HG03045 (cell line): Measurements from ENCODE around the gene RPH3AL.
"Not testable (repeated sequence)": the region's sequence is repeated elsewhere in the genome, so short reads cannot be mapped to it uniquely, and the experiment has no call there.

Experiments
- ATAC-seq: cut with Tn5 transposase; IDR thresholded peaks from one replicate; pipeline ENCODE4 v1.9.1; 2021; ENCODE audit warnings: mild to moderate bottlenecking, moderate library complexity; ENCODE audit not compliant: unreplicated experiment

Gene RPH3AL

DNA sequence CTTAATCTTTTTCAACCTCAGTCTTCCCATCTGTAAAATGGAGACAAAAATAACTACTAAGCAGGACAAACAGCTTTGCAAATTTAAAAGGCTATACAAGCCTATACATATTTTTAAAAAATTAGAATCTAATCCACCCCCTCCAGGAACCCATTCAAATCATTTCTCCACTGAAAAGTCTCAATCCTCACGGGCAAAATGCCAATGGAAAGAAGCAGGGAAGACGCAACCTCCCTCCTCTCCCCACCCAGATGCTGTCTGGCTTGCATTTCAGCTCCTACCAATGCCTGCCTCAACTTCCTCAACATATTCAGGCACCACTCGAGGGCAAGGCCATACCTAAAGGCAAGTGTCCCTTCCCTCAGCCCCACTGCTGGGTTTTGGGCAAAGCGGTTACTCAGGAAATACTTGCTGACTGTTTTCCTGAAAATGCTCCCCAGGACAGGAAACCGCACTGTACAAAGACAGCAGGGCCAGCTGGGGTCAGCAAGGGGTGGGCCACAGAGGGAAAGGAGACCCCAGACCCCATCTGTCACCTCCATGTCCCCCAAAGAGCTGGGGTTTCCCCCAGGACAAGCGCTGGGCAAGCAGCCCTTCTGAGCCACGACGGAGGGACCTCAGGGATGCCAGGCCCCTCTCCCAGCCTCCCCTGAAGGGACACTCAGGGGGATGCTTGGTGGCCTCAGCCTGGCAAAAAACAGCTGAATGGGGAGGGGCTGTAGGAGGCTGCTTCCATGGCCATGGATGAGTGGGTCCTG is 123.5 kb downstream of the RPH3AL start:
- no peak for ATAC-seq

DNA sequence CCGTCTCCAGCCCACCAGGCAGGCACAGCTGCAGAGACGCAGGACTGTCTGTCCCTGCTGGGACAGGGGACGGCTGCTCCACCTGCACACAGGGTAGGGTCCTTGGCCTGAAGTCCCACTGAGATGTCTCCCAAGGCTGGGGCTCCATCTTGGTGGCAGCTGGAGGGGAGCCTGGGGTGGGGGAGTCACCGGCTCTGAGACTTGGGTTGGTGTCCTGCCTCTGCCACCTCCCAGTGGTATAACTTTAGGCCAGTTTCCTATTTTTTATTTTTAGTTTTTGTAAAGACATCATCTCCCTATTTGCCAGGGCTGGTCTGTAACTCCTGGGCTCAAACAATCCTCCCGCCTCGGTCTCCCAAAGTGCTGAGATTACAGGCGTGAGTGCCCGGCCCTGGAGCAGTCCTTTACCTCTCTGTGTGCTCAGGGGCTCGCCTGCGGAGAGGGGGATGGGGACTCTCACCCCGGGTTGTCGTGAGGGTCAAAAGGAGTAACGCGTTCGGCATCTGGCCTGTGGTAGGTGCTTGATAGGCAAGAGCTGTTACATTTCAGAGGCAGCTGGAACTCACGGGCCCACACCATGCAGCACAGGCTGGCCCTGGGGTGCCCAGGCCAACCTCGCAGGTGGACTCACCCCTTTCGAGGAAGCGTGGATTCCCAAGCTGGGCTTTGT is 124.5 kb downstream of the RPH3AL start:
- no peak for ATAC-seq

DNA sequence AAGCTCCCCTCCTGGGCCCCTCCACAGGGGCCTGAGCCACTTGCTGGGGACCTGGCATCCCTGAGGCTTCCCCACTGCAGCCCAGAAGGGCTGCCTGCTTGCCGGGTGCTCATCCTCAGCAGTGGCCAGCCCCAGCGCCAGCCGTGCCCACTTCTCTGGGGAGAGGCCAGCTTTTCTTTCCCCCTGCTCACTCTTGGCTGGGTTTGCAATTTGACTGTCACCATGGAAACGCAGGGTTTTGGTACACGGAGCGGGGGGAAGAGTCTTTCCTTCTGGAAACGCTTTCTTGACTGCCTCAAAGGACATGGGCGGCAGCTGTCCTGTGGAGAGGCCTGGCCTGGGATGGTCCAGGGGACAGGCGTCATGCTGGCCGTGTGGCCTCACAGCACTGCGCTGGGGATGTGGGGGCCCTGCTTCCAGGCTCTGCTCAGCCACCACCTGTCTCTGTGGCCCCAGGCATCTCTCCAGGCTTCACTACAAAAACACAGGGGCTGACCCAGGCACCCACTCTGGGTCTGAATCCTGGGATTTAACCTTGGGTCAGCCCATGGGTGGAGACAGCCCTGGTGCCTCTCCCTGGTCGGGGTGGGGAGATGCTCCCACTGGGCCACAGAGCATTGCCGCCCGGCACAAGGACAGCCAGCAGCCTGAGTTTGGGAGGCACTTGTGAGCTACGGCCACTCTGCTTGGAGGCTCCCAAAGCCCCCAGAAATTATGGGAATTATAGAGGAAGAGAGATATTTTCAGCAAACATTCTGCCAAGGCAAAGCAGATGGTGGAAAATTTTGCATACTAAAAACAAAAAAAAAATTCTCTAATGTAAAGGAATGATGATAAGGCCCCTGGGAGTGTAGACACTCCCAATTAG is 125.3 kb downstream of the RPH3AL start:
- ATAC-seq = no peak

DNA sequence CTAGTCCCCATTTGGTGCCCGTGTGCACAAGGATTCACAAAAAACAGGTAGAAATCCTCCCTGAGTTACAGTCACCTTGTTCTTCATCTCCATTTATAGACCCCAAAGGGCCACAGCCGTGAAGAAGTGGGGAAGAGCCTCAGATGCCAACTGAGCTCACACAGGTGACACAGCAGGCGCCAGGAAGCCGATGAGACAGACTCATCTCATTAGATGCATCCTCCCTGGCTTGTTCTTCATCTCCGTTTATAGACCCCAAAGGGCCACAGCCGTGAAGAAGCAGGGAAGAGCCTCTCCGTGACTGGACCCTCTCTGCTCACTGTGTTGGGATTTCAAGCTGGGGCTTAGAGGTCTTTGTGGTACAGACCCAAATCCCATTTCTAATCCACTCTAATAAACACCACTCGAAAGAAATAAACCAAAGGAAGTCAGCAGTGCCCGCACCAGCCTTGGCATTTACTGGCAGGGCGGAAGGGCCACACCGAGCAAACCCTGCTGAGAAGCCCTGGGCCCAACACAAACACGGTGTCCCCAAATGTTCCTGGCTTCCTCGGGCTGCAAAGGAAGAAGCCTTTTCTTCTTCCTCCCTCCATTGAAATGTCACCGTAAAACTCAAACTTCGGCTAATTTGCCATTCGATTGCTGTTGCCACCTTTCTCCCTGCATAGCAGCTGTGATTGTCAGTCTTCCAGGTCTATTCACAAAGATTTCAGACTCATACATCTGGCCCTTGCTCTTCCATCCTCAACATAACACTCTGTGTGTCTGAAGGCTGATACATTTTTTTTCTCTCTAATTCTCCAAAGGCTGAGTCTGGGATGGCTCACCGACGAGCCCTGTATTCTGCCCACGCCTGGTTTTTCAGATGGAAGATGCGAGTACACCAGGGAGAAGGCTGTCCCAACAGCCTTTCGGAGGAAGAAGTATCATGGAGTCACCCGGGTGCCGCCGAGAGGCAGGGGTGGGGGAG is 126.2 kb downstream of the RPH3AL start:
- ATAC-seq = no peak

GRCh38 chr17:225551-225950 is 127.1 kb downstream of the RPH3AL start:
- ATAC-seq = no peak

DNA sequence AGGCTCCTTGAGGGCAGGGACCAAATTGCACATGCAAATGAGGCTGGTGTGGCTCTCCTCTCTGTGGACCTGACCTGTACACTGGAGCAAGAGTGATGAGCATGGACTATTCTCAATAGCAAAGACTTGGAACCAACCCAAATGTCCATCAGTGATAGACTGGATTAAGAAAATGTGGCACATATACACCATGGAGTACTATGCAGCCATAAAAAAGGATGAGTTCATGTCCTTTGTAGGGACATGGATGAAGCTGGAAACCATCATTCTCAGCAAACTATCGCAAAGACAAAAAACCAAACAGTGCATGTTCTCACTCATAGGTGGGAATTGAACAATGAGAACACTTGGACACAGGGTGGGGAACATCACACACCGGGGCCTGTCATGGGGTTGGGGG is 128.0 kb downstream of the RPH3AL start:
- not testable (repeated sequence) for ATAC-seq

GRCh38 chr17:223723-224471 is 128.7 kb downstream of the RPH3AL start:
- ATAC-seq = no peak

- no peak for ATAC-seq
Observed at GRCh38 chr17:222172-222571, 130.4 kb downstream of the RPH3AL start.

DNA sequence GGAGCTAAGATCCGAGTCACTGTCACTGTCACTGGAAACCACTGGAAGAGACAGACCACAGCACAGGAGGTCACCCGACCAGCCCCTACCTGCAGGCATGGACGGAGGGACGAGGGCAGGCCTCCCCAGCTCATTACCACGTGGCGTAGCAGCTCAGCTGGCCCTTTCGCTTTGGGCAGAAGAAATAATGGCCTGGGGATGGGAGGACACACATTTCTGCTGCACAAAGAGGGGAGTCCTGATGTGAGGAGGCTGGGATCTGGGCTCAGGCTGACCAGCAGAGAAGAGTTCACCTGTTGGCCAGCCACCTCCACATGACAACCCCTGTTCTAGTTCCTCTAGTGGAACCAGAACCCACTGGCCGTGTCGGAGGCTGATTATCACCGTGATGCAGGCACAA is 132.9 kb downstream of the RPH3AL start:
- ATAC-seq = no peak

DNA sequence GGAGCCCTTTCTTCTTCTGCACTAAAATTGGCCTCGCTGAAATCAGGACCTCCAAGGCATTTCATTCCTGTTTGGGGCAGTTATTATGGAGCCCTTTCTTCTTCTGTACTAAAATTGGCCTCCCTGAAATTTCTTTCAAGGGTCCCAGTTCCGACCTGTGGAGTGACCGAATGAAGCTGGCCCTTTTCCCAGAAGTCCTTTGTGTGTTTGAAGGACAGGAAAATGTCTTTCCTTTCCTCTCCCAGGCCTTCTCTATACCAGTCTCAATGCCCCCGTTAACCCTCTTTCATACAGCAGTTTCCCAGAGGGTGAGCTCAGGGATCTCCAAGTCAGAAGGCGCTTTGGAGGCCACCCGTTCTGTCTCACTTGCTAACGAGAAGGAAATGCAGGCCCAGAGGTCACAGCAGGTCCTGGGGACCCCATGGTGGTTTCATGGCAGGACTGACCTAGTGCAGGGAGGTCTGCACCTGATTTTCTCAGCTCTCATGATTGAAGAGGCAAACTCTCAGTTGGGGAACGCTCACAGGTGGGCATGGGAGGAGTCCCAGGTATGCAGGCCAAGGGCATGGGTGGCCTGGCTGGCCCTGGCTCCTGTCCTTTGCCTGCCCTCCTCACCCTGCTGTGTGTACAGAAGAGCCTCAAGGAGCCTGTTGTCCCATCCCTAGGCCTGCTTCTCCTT is 134.0 kb downstream of the RPH3AL start:
- ATAC-seq = no peak

- no peak for ATAC-seq
Observed at GRCh38 chr17:216625-217024, 136.0 kb downstream of the RPH3AL start.

DNA sequence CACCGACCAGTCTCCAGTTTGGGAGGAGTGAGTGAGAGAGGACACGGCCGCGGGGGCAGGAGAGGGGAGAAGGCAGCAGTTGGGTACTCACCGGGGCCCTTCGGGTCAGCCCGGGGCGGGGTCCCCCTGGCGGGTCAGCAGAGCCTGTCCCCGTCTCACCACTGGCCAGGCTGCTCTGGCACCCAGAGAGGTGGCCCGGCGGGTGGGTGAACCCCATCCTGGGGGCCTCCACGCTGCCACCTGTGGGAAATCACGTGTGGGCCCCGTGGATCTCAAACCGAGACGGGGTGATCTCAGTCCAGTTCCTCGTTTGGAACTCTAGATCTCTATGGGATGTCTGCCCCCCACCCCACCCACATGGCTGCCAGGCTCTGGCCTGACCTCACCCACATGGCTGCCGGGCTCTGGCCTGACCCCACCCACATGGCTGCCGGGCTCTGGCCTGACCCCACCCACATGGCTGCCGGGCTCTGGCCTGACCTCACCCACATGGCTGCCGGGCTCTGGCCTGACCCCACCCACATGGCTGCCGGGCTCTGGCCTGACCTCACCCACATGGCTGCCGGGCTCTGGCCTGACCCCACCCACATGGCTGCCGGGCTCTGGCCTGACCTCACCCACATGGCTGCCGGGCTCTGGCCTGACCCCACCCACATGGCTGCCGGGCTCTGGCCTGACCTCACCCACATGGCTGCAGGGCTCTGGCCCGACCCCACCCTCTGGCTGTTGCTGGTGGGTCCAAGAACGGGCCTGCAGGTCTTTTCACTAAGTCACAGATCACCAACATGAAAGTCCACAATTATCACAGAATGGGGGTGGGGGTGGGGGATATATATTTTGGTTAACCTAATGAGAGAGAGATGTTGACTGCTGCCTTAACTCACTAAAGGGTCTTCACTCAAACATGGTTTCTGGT is 136.8 kb downstream of the RPH3AL start:
- ATAC-seq = not testable (repeated sequence)

DNA sequence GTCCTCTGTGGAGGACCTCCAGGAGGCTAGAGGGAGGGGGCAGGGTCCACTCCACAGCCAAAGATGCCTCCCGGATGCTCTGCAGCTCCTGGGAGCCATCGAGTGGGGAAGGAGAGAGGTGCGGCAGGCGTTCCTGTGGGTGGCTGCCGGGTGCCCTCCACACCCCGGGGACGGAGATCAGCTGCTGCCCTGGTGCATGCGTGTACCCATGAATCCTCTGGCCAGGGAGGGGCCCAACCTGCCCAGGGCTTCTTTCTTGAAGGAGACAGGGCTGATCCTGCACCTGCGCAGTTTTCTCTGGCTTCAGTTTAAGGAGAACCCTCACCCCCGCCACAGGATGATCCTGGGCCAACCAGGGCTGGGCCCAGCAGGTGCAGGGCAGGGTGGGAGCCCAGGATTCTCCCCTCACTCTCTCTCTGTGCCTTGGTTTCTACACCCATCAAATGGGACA is 137.7 kb downstream of the RPH3AL start:
- ATAC-seq = no peak

DNA sequence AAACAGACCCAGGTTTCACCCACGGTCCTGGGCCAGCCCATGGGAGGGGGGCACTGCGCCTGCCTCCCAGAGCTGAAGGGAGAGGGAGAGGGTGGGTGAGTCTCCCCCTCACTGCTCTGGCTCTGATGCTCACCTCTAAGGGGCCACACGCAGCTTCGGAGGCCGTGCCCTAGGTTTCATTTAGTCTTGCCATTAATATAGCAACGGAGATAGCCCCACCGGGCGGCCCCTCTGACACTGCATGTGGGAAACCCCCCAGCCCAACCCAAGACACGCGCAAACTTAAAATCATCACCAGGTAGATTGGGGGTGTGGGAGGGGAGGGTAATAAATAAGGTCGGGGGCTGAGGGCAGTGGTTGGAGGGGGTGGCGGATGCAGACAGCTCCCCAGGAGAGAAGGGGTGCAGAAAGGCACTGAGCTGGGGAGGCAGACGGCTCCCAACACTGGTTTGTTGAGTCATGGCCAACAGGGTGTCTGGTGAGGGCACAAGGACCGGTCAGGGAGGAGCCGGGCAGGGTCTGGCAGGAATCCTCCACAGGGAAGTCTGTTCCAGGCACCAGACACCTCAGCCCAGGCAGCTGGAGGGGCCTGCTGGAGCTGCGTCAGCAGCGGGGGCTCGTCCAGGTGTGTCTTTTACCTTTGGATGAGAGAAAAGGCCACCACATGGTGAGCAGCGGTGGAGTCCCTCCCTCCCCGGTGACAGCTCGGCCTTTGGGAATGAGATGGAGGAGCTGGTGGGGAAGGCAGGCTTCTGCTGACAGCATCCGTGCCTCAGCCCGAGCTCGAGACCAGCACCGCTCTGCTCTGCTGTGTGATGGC is 139.1 kb downstream of the RPH3AL start:
- ATAC-seq = no peak

- ATAC-seq = no peak
Observed at GRCh38 chr17:210402-210801, 142.2 kb downstream of the RPH3AL start.

DNA sequence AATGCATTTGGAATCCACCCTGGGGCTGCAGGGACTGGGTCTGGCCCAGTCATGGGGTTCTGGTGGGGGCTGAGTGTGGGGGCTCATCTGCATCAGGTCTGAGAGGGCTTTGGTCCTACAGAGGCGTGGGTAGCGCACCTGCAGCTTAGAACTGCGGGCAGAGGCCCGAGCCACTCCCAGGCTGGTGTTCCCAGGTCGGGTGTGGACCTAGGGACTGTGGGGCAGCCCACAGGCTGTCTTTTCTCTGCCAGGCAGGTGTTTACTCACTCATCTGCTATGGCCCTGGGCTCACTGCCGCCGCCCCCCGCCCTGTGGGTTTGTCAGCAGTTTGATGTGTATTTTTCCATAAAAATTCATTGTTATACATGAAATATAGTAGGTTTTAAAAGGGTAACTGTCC is 144.2 kb downstream of the RPH3AL start:
- no peak for ATAC-seq

DNA sequence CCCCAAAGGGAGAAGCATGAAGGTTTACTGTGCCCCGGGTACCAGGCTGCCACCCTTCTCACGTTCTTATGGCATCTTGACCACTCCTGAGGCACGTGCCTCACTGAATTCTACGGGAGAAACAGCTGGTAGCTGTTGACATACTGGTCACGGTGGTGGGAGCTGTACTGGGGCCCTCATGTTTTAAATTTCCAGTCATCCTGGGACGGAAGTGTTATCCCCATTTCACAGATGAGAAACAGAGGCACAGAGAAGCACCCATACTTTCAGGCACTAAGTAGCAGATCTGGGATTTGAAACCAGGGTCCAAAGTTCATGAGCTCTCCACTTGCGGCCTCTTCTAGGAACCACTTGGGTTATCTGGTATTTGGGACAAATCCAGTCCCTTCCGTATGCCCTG is 144.8 kb downstream of the RPH3AL start:
- ATAC-seq = no peak
